H1 (cell line): ENCODE results near the gene HMG20A. TPM values are rescaled to one million over a fixed set of nuclear protein-coding genes. Genes with fewer than 3 reads are reported as not detected.

Source experiments
- ASH2L ChIP-seq: fragments of 200-600, 300-600 bp; sonication (generic); IDR thresholded peaks from one replicate; pipeline ENCODE4 v1.7.1; 2017; ENCODE audit warnings: low read length
- CHD2 ChIP-seq: IDR thresholded peaks from 2 replicates; pipeline ENCODE4 v1.6.1; 2012; ENCODE audit warnings: low read length, improper control_type of control experiment
- CTBP2 ChIP-seq: IDR thresholded peaks from 2 replicates; pipeline ENCODE4 v1.7.0; 2011; ENCODE audit warnings: borderline replicate concordance, mild to moderate bottlenecking, moderate library complexity, mixed read lengths, low read length; ENCODE audit not compliant: insufficient read depth, insufficient read length
- E2F6 ChIP-seq: IDR thresholded peaks from 2 replicates; pipeline ENCODE4 v1.6.1; 2012; ENCODE audit warnings: inconsistent platforms
- EP300 ChIP-seq, 2 experiments: IDR thresholded peaks; 1 replicate in 1 of 2; 2 replicates in 1 of 2; pipeline ENCODE4 v1.6.1; 2011 to 2012; ENCODE audit warnings: low read depth in 2 of 2, low read length in 2 of 2, mild to moderate bottlenecking in 2 of 2, borderline replicate concordance in 1 of 2, inconsistent platforms in 1 of 2, moderate library complexity in 1 of 2
- HDAC2 ChIP-seq, 2 experiments: fragments of 300-600 bp in 1 of 2; sonication (generic) in 1 of 2; IDR thresholded peaks; 2 replicates each; pipeline ENCODE4 v1.6.1; 2011 to 2012; ENCODE audit warnings: low read depth in 2 of 2, low read length in 2 of 2, mild to moderate bottlenecking in 2 of 2, moderate library complexity in 2 of 2, borderline replicate concordance in 1 of 2, inconsistent platforms in 1 of 2
- HDAC6 ChIP-seq: IDR thresholded peaks from one replicate; pipeline ENCODE4 v1.7.1; 2012; ENCODE audit warnings: low read depth, mild to moderate bottlenecking, inconsistent platforms, low read length, moderate library complexity
- NANOG ChIP-seq: IDR thresholded peaks from 2 replicates; pipeline ENCODE4 v1.6.1; 2011; ENCODE audit warnings: low read length, low read depth, mild to moderate bottlenecking, inconsistent platforms; ENCODE audit not compliant: insufficient read depth, poor library complexity, severe bottlenecking
- RAD21 ChIP-seq, 2 experiments: IDR thresholded peaks in 1 of 2; conservative IDR thresholded peaks in 1 of 2; 2 replicates each; pipeline ENCODE4 v1.6.1; 2011; ENCODE audit warnings: low read depth in 2 of 2, low read length in 2 of 2, improper control_type of control experiment in 1 of 2, inconsistent platforms in 1 of 2, mild to moderate bottlenecking in 1 of 2, moderate library complexity in 1 of 2
- RBBP5 ChIP-seq: IDR thresholded peaks from 2 replicates; pipeline ENCODE4 v1.7.1; 2012; ENCODE audit warnings: low read depth, mild to moderate bottlenecking, inconsistent platforms, low read length, moderate library complexity, borderline replicate concordance
- TBP ChIP-seq: IDR thresholded peaks from 2 replicates; pipeline ENCODE4 v1.6.1; 2011; ENCODE audit warnings: low read depth, low read length, improper control_type of control experiment
- polyA plus RNA-seq, 7 experiments: library from polyadenylated mRNA; depleted of rRNA in 3 of 7; stranded (reverse) in 5 of 7; unstranded in 2 of 7; fragments of >200 nt in 5 of 7; fragments of 200-250 nt in 2 of 7; gene quantifications; 1 replicate in 5 of 7; 2 replicates in 1 of 7; 4 replicates in 1 of 7; pipeline versions ENCODE4 v1.2.1 to v1.2.3, GENCODE V29; 2011 to 2013; ENCODE audit warnings: missing spikeins in 2 of 7, mixed read lengths in 2 of 7
- total RNA-seq: library from RNA; stranded (reverse); fragmentation: NEBNext Ultra II Directional; extraction: Animal tissue kit (Norgen Biotek cat#: 25700); gene quantifications from 2 replicates; pipeline ENCODE4 v1.2.1, GENCODE V29; 2021

Gene HMG20A
- total and polyA plus RNA-seq, 2 of the 8 experiments (the other 6 are each of a cell fraction or from before 2014, with no cell fraction given): 52.1 to 59.7 TPM

GRCh38 chr15:77510066-77511057 is 89.7 kb downstream of the HMG20A start (continued):
- no peak for TF ChIP-seq CHD2
- TF ChIP-seq RBBP5: peak; percentile 63; the same call in 1 of the 2 replicates
- TF ChIP-seq HDAC2 (IDR thresholded peaks at IDR 0.05; ENCODE audit: borderline replicate concordance in 1 of 2, low read depth in 2 of 2, low read length in 2 of 2): peak; percentile 31 to 58; a peak in 2 of 4 replicates
- TF ChIP-seq NANOG: peak; percentile 96
- TF ChIP-seq HDAC6: no peak
- TF ChIP-seq RAD21 (IDR thresholded peaks at IDR 0.05 in 1 of 2, conservative IDR thresholded peaks at IDR 0.05 in 1 of 2; ENCODE audit: low read depth in 2 of 2, low read length in 2 of 2): 0 out of 4 replicates have a peak, but pooled peaks of 1 of the 2 experiments have one; percentile 1
- peak in 1 of 2 experiments; percentile 67; a peak in 1 of 3 replicates for TF ChIP-seq EP300 (IDR thresholded peaks at IDR 0.05; ENCODE audit: borderline replicate concordance in 1 of 2, low read depth in 2 of 2, low read length in 2 of 2)
- TF ChIP-seq CTBP2: peak; percentile 55
- peak; percentile 71 for TF ChIP-seq ASH2L
- TF ChIP-seq E2F6: 0 out of 2 replicates have a peak, but pooled peaks have one; percentile 1
- 0 out of 2 replicates have a peak, but pooled peaks have one; percentile 41 for TF ChIP-seq TBP
